CD4-positive, alpha-beta T cell treated with Interleukin-21 for 1 hour (primary cell): Measurements from ENCODE around the gene PET100.
A peak's percentile ranks its signal among the peaks of the same experiment; 100 is the strongest.

Source experiments
- DNase-seq: peaks from one replicate; pipeline ENCODE4 v3.0.0-alpha.2; 2020

Gene PET100

DNA sequence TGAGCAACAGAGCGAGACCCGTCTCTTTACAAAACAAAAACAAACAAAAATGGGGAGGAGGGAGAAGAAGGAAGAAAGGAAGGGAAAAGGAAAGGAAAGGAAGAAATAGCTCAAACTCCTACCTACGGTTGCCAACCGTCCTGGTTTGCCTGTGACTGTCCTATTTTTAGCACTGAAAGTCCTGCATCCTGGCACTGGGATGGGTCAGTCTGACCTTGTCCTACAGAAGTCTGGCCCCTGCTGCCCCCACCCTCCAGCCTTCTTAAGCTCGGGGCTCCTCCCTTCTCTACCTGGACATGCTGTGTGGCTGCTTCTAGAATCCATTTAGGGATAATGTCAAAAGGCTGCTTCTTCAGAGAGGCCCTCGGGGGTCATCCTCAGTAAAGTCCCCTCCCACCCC, 6.1 kb downstream of the PET100 start:
- no peak for DNase-seq

DNA sequence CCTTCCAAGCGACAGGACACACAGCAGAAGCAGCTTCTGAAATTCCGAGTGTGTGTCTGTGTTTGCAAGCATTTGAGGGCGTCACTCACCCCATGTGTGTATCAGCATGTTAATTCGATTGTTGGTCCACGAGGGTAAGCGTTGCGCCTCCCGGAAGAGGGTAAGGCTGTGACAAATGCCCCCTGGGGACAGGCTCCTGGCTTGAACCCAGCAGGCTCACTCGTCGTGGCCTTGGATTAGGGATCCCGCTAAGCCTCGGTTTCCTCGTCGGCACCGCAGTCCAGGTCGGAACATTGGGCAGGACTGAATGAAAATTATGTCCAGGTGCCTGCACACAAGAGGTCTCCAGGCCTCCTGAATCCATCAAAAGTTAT, 6.7 kb downstream of the PET100 start:
- DNase-seq: no peak

DNA sequence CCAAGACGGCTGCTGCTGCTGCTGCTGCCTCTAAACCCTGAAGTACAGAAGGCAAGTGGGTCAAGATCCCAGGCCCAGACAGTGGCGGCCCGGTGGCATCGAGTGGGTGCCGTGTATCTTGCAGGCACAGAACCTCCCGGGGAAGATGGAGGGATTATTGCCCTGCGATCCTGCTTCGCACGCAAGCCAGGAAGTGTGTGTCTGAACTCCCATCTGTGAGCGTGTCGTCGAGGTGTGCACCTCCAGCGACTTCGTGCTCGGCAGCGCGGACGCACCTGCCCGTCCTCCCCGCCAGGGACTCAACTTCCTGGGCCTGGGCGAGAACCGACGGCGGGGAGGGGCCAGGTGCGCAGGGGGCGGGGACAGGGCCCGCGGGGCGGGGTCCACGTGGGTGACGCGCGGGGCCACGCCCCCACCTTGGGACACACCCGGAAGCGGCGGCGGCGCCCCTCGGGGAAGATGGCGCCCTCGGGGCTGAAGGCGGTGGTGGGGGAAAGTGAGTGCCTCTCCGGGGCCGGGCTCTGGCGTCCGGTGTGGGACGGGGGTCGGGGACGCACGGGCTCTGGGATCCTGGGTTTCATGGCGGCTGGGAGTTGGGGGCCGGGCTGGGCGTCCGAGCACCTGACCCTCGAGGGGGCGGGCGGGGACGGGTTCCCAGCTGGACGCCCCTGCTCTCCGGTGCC, 7.2 kb downstream of the PET100 start, which contains the start of gene STXBP2:
STXBP2 (plus strand) TSS at position 420 of the 683 bp plus-strand sequence; CDS start at position 460, 40 bp downstream.
- peak; percentile 95 for DNase-seq

DNA sequence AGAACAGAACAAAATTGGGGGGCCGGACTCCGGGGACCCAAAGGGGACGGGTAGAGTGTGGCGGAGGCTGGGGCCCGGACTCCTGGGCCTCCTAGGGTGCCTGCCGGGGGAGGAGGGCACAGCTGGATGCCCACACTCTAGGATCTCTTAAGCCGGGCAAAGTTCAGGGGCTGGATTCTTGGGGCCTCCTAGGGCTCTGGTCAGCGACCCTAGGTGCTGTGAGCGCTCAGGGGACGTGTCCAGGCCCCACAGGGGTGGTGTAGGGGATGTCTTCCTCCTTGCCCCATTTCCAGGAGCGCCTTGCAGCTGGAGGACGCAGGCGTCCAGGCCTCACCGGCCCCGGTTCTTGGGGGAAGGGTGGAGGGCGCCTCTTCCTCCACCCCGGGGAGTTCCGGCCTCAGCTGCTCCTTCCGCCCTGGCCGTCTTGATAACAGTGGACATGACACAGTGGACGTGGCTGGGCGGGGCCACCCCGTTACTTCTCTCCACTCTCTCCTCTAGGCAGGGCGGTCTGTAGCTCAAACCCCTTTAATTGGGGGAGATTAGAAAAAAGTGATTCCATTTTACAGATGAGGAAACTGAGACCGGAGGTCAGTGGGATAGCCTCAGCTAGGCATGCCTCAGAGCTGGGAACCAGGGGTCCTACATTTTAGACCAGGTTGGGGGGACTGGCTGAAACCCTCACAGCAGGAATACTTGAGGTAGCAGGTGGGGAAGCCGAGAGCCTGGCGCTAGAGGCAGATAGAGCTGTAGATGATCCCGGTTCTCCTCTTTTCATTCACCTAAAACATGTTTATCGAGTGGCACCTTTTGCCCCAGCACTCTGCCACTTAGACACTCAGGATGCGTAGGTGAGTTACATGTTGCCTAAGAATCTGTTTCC, 8.0 kb downstream of the PET100 start:
- DNase-seq: peak; percentile 35

DNA sequence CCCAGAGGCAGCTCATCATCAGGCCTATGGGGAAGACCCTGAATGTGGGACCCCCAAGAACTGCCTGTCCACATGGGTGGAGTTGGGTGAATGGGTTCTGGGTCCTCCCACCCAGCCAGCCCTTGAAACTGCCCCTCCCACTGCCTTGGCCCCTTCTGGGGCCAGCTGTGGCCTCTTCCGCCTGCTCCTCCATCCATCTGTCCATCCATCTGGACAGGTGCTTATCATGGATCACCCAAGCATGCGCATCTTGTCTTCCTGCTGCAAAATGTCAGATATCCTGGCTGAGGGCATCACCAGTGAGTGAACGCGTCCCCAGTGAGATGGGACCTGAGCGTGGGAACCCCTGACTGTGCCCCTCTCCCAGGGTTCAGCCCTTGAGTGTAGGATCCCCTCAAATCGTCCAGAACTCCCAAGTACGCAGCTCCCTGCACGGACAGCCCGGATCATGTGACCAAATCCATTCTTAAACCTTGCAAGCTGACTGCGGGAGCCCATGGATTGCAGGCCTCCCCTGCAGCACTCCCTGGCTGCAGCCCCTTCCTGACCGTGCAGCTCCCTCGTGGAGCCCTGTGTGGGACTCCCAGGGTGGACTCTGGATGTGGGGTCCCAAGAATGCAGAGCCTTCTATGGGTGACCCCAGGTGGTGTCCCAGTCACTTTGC, 9.3 kb downstream of the PET100 start:
- DNase-seq: no peak

DNA sequence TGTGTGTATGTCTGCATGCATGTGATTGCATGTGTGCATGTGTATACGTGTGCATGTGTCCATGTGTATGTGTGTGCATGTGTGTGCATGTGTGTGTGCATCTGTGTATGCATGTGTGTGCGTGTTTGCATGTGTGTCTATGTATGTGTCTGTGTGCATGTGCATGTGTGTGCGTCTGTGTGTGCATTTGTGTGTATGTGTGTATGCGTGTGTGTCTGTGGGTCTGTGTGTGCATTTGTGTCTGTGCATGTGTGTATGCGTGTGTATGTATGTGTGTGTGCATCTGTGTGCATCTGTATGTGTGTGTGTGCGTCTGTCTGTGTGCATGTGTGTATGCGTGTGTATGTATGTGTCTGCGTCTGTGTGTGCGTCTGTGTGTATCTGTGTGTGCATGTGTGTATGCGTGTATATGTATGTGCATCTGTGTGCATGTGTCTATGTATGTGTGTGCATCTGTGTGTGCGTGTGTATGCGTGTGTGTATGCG, 10.3 kb downstream of the PET100 start:
- no peak for DNase-seq

DNA sequence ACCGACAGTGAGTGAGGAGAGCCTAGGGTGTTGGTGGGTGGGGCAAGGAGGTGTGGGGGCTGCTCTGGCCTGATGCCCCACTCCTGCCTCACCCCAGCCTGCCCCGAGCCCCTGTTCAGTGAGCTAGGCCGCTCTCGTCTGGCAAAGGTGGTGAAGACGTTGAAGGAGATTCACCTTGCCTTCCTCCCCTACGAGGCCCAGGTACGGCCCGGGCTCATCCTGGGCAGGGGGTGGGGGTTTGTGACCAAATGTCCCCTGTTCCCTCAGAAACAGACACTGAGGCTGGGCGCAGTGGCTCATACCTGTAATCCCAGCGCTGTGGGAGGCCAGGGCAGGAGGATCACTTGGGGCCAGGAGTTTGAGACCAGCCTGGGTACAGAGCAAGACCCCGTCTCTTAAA, 11.2 kb downstream of the PET100 start:
- no peak for DNase-seq

DNA sequence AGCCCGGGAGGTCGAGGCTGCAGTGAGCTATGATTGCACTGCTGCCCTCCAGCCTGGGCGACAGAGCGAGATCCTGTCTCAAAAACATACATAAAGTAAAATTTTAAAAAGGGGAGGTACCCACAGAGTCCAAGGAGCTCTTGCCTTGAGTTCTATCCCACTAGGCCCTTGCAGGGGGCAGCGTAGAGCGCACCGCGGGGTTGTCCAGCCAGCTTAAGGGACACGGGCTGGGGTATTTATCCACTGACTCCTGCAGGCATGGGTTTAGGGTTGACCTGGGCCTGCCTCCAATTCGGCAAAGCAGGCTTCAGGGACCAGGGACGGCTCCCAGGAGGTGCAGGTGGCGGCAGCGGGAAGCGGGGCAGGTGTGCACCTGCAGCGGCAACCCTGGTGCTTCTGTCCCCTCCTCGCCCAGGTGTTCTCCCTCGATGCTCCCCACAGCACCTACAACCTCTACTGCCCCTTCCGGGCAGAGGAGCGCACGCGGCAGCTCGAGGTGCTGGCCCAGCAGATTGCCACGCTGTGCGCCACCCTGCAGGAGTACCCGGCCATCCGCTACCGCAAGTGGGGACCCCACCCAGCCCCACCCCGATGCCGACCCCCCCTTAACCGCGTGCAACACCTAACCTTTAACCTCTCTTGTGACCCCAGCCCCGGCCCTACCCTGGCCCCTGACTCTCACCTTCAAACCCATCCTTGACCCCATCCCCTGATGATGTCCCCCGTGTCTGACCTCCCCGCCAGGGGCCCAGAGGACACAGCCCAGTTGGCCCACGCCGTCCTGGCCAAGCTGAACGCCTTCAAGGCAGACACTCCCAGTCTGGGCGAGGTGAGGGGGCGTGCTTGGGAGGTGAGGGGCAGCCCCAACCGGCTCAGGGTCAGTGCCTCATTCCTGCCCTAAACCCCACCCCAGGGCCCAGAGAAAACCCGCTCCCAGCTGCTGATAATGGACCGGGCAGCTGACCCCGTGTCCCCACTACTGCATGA, 12.0 kb downstream of the PET100 start:
- DNase-seq: no peak

DNA sequence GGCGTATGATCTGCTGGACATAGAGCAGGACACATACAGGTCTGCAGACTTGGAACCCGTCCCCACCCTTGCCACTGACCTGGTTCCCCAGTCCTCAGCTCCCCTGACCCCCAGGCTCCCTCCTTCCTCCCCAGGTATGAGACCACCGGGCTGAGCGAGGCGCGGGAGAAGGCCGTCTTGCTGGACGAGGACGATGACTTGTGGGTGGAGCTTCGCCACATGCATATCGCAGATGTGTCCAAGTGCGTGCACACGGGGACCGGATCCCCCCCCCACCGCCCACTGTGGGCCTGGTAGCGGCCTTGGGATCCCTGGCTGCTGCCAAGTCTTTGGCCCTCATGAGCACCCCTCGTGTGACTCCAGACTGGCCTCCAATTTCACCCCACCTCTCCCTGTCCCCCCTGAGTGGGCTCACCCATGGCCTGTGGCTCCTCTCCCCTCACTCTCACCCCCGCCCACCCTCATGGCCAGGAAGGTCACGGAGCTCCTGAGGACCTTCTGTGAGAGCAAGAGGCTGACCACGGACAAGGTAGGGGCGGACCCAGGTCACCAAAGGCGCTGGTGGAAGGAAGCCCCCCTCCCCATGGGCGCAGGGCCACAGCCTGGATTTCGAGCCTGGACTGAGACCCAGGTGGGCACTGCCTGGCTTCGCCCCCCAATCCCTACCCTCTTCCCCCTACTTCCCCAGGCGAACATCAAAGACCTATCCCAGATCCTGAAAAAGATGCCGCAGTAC, 12.9 kb downstream of the PET100 start:
- no peak for DNase-seq

DNA sequence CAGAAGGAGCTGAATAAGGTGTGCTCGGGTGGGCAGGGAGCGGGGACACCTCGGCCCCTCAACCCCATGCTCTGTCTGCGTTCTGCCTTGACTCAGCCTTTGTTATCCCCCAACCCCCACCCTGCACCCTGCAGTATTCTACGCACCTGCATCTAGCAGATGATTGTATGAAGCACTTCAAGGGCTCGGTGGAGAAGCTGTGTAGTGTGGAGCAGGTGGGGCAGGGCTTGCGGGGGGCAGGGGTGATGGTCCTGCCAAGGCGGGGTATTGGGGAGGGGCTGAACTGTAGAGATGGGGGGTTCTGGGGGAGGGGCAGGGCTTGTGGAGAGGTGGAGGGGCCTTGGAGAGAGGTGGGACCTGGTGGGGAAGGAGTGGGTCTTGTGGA, 13.4 kb downstream of the PET100 start:
- DNase-seq: no peak

DNA sequence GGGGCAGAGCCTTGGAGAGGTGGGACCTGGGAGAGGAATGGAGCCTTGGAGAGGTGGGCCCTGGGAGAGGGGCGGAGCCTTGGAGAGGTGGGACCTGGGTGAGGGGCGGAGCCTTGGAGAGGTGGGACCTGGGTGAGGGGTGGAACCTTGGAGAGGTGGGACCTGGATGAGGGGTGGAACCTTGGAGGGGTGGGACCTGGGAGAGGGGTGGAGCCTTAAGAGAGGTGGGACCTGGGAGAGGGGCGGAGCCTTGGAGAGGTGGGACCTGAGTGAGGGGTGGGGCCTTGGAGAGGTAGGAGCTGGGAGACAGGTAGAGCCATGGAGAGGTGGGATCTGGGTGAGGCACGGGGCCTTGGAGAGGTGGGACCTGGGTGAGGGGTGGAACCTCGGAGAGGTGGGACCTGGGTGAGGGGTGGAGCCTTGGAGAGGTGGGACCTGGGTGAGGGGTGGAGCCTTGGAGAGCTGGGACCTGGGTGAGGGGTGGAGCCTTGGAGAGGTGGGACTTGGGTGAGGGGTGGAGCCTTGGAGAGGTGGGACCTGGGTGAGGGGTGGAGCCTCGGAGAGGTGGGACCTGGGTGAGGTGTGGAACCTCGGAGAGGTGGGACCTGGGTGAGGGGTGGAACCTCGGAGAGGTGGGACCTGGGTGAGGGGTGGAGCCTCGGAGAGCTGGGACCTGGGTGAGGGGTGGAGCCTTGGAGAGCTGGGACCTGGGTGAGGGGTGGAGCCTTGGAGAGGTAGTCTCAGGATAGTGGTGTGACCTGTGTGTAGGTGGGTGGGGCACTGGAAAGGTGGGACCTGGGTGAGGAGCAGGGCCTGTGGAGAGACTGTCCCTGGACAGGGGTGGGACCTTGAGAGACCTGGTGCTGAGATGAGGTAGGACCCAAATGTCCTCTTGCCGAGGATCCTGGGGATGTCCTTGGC, 14.3 kb downstream of the PET100 start:
- DNase-seq: peak; percentile 42

DNA sequence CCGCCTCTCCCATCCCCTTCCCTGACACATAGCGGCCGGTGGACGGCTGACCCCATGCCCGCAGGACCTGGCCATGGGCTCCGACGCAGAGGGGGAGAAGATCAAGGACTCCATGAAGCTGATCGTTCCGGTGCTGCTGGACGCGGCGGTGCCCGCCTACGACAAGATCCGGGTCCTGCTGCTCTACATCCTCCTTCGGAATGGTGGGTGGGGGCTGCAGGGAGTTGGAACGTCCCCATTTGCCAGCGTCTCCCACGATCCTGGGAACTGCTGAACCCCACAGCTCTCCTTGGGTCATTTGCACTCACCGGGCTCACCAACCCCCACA, 14.9 kb downstream of the PET100 start:
- no peak for DNase-seq

DNA sequence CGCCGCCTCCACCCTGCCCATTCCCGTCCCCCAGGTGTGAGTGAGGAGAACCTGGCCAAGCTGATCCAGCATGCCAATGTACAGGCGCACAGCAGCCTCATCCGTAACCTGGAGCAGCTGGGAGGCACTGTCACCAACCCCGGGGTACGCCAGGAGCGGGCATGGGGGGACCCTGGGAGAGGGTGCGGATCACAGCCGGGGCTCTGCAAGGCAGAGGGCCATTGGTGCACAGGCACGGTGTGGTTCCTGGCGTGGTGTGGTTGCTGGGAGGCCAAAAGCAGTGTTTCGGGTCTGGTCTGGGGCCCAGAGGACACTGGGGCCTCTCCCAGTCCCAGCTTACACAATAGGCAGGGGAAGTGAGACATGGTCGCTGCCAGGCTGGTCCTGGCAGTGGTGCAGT, 15.6 kb downstream of the PET100 start:
- no peak for DNase-seq

DNA sequence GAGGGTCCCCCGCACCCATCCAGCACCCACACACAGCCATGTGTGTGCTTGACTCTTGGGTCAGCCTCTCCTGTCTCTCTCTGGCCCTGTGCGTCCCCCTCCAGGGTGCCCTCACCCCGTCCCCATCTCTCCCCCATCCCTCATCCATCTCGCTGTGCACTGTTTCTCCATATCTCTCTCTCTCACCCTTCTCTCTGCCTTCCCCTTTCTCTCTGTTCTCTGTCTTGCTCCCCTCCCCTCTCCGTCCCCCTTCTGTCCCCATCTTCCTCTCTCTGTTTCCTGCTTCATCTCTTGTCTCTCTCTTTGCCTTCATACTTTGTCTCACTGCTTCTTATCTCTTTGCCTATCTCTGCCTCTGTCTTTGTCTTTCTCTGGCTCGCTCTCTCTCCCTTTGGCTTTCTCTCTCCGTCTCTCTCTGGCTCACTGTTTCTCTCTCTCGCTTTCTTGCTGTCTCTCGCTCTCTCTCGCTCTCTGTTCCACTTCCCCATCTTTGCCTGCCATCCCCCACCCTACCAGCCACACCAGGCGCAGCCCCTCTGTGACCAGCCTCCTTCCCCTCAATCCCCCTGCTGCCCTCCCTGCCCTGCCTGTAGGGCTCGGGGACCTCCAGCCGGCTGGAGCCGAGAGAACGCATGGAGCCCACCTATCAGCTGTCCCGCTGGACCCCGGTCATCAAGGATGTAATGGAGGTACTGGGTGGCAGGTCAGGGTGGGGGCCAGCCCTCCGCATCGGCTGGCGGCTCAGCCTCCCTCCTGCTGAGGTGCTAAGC, 16.2 kb downstream of the PET100 start:
- no peak for DNase-seq

DNA sequence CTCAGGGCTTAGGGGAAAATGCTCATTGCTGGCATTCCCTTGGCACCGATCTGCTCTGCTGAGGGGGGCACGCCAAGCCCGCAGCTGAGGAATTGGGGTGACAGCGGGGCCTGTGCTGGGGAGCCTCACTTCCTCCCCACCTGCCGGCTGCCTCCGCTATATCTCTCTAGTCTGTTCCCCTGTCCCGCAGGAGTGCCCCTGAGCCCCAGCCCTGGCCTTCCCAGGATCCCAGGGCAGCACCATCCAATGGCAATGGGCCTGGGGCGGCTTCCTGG, 16.8 kb downstream of the PET100 start:
- no peak for DNase-seq

DNA sequence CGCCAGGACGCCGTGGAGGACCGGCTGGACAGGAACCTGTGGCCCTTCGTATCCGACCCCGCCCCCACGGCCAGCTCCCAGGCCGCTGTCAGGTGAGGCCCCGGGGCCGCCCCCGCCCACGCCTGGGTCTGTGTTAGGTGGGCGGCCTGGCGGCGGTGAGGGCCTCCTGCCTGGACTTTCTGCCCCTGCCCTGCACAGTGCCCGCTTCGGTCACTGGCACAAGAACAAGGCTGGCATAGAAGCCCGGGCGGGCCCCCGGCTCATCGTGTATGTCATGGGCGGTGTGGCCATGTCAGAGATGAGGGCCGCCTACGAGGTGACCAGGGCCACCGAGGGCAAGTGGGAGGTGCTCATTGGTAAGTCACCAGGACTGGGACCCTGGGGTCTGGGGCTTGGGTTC, 17.6 kb downstream of the PET100 start:
- no peak for DNase-seq

DNA sequence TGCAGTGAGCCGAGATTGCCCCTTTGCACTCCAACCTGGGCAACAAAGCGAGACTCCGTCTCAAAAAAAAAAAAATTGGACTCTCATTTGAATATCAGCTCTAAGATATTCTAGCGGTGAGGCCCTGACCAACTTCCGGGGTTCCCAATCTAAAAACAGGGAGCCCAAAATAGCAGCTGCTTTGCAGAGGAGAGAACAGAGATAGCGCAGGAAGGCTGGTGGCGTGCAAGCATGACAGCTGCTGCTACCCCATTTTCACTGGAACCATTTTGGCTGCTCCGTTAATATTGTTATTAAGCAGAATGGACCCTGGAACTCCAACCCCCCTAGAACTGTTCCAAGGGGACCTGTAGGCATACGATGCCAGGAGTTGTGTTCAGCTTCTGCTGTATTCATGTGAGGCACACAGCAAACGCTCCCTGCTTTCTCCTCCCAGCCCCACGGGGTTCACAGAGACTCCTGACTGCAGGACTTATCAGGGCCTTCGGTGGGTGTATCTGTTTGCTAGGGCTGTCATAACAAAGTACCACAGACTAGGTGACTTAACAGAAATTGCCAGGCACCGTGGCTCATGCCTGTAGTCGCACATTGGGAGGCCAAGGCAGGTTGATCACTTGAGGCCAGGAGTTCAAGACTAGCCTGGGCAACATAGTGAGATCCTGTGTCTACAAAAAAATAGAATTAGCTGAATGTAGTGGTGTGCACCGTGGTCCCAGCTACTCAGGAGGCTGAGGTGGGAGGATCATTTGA, 18.8 kb downstream of the PET100 start:
- no peak for DNase-seq

DNA sequence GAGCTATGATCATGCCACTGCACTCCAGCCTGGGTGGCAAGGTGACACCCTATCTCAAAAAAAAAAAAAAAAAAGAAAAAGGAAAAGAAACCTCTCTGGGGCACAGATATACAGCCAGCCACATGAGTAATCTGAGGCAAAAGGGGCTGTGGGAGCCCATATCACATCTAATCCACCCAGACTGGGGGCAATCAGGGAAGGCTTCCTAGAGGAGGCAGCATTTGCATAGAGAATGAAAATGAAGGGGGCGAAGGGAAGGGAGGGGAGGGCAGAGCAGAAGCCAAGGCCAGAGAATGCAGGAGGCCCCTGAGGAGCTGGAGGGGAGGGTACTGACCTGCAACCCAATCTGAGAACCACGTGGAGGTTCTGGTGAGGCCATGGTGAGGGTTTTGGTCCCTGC, 20.6 kb downstream of the PET100 start:
- no peak for DNase-seq

DNA sequence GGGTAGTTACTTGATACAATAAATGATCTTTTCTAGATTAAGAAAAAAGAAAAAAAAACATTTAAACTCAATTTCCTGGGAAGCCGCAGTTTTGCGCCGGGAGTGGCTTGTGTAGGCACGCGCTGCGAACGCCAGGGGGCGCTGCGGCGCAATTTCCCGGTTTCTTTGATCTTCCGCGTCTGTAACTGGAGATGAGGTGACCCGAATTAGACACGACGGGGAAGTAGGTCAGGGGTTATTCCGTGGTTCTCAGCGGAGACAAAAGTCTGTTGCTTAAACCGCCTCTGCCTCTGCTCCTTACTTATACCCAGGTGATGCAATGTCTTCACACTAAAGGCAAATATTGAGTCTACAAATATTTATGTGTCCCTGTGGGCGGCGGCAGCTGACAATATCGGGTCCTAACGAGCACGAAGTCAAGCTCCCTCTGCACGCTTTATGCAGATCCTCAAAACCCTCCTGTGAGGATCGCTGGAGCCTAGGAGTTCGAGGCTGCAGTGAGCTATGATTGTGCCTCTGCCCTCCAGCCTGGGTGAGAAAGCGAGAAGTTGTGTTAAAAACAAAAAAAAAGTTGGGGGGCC, 22.6 kb downstream of the PET100 start:
- peak; percentile 88 for DNase-seq
